Endothelial cell of umbilical vein (primary cell): ENCODE results near the gene SPINK1. TPM values are rescaled to one million over a fixed set of nuclear protein-coding genes. Genes with fewer than 3 reads are reported as not detected.
"Not testable (repeated sequence)": the region's sequence is repeated elsewhere in the genome, so short reads cannot be mapped to it uniquely, and the experiment has no call there.

ENCODE experiments used
- BruUV-seq: library from RNA; stranded (reverse); fragments of 400-500 nt; replicated peaks from 2 replicates; lab custom pipeline; 2021; lab: Mats Ljungman, UMichigan
- CTCF ChIA-PET: fragments of 300-600, 350-600 bp; sonication (Branson Sonifier 250); formaldehyde crosslinking; loops from one replicate; lab custom pipeline; 2021; ENCODE audit warnings: antibody characterized with exemption, inconsistent platforms; lab: Charles Lee
- POLR2A ChIA-PET: fragments of 300-600, 350-600 bp; sonication (Branson Sonifier 250); formaldehyde crosslinking; loops from one replicate; lab custom pipeline; 2021; ENCODE audit warnings: antibody characterized with exemption, inconsistent platforms; lab: Charles Lee
- DNase-seq: peaks from one replicate; pipeline ENCODE4 v3.0.0-alpha.2; 2011; ENCODE audit warnings: low read depth, low spot score
- FAIRE-seq: peaks from 2 replicates; lab custom pipeline; 2011; peaks lifted over from hg19 to GRCh38; lab: Jason Lieb, UNC
- H2AFZ ChIP-seq: 2 replicates; pipeline ENCODE4 v1.6.0; 2012; ENCODE audit warnings: low read depth, low read length, control low read depth, inconsistent platforms
- H3K27ac ChIP-seq: 2 replicates; pipeline ENCODE4 v1.5.1; 2011; ENCODE audit warnings: low read depth, mild to moderate bottlenecking, control low read depth, low read length, moderate library complexity; ENCODE audit not compliant: insufficient read depth
- H3K27me3 ChIP-seq, 2 experiments: 2 replicates each; pipeline versions ENCODE4 v1.6.0 to v1.6.1; 2011; ENCODE audit warnings: low read length in 2 of 2, mixed read lengths in 1 of 2; ENCODE audit not compliant: control insufficient read depth in 2 of 2, insufficient read depth in 2 of 2
- H3K36me3 ChIP-seq, 2 experiments: 2 replicates in 1 of 2; 3 replicates in 1 of 2; pipeline ENCODE4 v1.5.1; 2011; ENCODE audit warnings: low read length in 2 of 2, mild to moderate bottlenecking in 1 of 2, moderate library complexity in 1 of 2; ENCODE audit not compliant: control insufficient read depth in 2 of 2, insufficient read depth in 2 of 2; ENCODE audit errors: extremely low read depth in 1 of 2
- H3K4me1 ChIP-seq: 3 replicates; pipeline ENCODE4 v1.5.1; 2011; ENCODE audit warnings: mild to moderate bottlenecking, low read length; ENCODE audit not compliant: control insufficient read depth, insufficient read depth; ENCODE audit errors: extremely low read depth
- H3K4me2 ChIP-seq: 2 replicates; pipeline ENCODE4 v1.6.1; 2011; ENCODE audit warnings: low read length, control low read depth, mixed read lengths; ENCODE audit not compliant: insufficient read depth
- H3K4me3 ChIP-seq, 3 experiments: fragments of 200-600 bp in 1 of 3; sonication (generic), shearing (Covaris generic) in 1 of 3; replicated peaks in 1 of 3; 2 replicates each; pipeline ENCODE4 v1.5.1; 2011 to 2016; ENCODE audit warnings: control low read depth in 3 of 3, low read length in 3 of 3, mild to moderate bottlenecking in 2 of 3, inconsistent platforms in 1 of 3, low read depth in 1 of 3, moderate library complexity in 1 of 3; ENCODE audit not compliant: insufficient read depth in 1 of 3
- H3K79me2 ChIP-seq: 2 replicates; pipeline ENCODE4 v1.6.0; 2012; ENCODE audit warnings: low read length, inconsistent platforms; ENCODE audit not compliant: control insufficient read depth, insufficient read depth
- H3K9ac ChIP-seq: replicated peaks from 2 replicates; pipeline ENCODE3; 2011; ENCODE audit warnings: low read length, control low read depth; ENCODE audit not compliant: insufficient read depth; ENCODE audit errors: extremely low read depth
- H3K9me1 ChIP-seq: replicated peaks from 3 replicates; pipeline ENCODE4 v1.6.0; 2011; ENCODE audit warnings: mild to moderate bottlenecking, low read length; ENCODE audit not compliant: control insufficient read depth, insufficient read depth; ENCODE audit errors: extremely low read depth
- H3K9me3 ChIP-seq: replicated peaks from 2 replicates; pipeline ENCODE4 v1.5.1; 2012; ENCODE audit warnings: low read length, inconsistent platforms; ENCODE audit not compliant: control insufficient read depth, insufficient read depth
- H4K20me1 ChIP-seq: replicated peaks from 2 replicates; pipeline ENCODE3; 2011; ENCODE audit warnings: mild to moderate bottlenecking, low read length; ENCODE audit not compliant: control insufficient read depth, insufficient read depth; ENCODE audit errors: extremely low read depth
- EZH2 ChIP-seq: IDR thresholded peaks from 2 replicates; pipeline ENCODE4 v1.6.1; 2012; ENCODE audit warnings: borderline replicate concordance, low read depth, mild to moderate bottlenecking, moderate library complexity, low read length, inconsistent platforms; ENCODE audit not compliant: severe bottlenecking
- FOS ChIP-seq: IDR thresholded peaks from 2 replicates; pipeline ENCODE4 v1.6.1; 2011; ENCODE audit warnings: mild to moderate bottlenecking, low read length, moderate library complexity, borderline replicate concordance; ENCODE audit not compliant: insufficient read depth
- GATA2 ChIP-seq: IDR thresholded peaks from 2 replicates; pipeline ENCODE4 v1.7.0; 2011; ENCODE audit warnings: low read depth, mild to moderate bottlenecking, moderate library complexity, mixed read lengths, low read length; ENCODE audit not compliant: insufficient read length, insufficient read depth
- JUN ChIP-seq: IDR thresholded peaks from 2 replicates; pipeline ENCODE4 v1.6.1; 2011; ENCODE audit warnings: borderline replicate concordance, low read depth; ENCODE audit not compliant: insufficient read length, insufficient read depth
- MYC ChIP-seq: IDR thresholded peaks from one replicate; pipeline ENCODE4 v1.6.1; 2011; ENCODE audit warnings: mild to moderate bottlenecking, low read depth, low read length
- POLR2A ChIP-seq: IDR thresholded peaks from 2 replicates; pipeline ENCODE4 v1.6.1; 2012; ENCODE audit warnings: low read depth, mild to moderate bottlenecking, control low read depth, low read length
- POLR2AphosphoS5 ChIP-seq: IDR thresholded peaks from 2 replicates; pipeline ENCODE4 v1.6.1; 2012; ENCODE audit warnings: low read depth, mild to moderate bottlenecking, control low read depth, low read length, moderate library complexity; ENCODE audit not compliant: insufficient read depth
- dilution Hi-C: fragments of 300-500 bp; cut with MboI; formaldehyde crosslinking; loops from one replicate; pipeline ENCODE4 v1.15.0; 2019; ENCODE audit warnings: low sequenced_read_pairs; ENCODE audit not compliant: extremely low pct_ligation_motif_present
- intact Hi-C: fragments of 100-400 bp; cut with micrococcal nuclease; formaldehyde crosslinking; loops from one replicate; pipeline ENCODE4 v1.10.0; 2022
- polyA plus RNA-seq, 4 experiments: library from polyadenylated mRNA; depleted of rRNA in 3 of 4; stranded (reverse) in 3 of 4; unstranded in 1 of 4; fragments of >200 nt; gene quantifications; 2 replicates each; pipeline versions ENCODE4 v1.2.1 to v1.2.3, GENCODE V29; 2011 to 2012; ENCODE audit warnings: missing spikeins in 1 of 4
- total RNA-seq: library from RNA; stranded (reverse); gene quantifications from 2 replicates; pipeline ENCODE4 v1.2.3, GENCODE V29; 2021
- TF ChIP-seq, protein P1 (sequence below): IDR thresholded peaks from 2 replicates; pipeline ENCODE4 v1.6.1; 2011; ENCODE audit not compliant: insufficient read depth, insufficient read length
- TF ChIP-seq, protein P2 (sequence below), 2 donors: IDR thresholded peaks; 1 replicate in 1 of 2; 2 replicates in 1 of 2; pipeline ENCODE4 v1.5.1; 2011; ENCODE audit warnings: low read length in 2 of 2, mild to moderate bottlenecking in 2 of 2, moderate library complexity in 2 of 2, control low read depth in 1 of 2, inconsistent platforms in 1 of 2, low read depth in 1 of 2; ENCODE audit not compliant: insufficient read depth in 1 of 2; ENCODE audit errors: extremely low read depth in 1 of 2

The SPINK1 gene
- total and polyA plus RNA-seq, 2 donors (not counting 3 experiments of a cell fraction or from before 2014, with no cell fraction given) = not detected

GRCh38 chr5:147803926-147804325 is 27.5 kb downstream of the SPINK1 start:
- Histone ChIP-seq H4K20me1 (no peaks in the 10 kb centered on the region), H3K79me2 (no peaks in the 10 kb centered on the region), H3K9me3 (no peaks in the 10 kb centered on the region), H2AFZ (no peak overlapping the region), H3K4me3 (no peak overlapping the region), H3K9me1 (no peaks in the 10 kb centered on the region), H3K36me3 (no peaks in the 10 kb centered on the region), H3K4me2 (no peak overlapping the region), H3K27ac (no peak overlapping the region), H3K27me3 (peaks cover 2% of the 10 kb centered on the region in 2 experiments), H3K9ac (no peak overlapping the region), H3K4me1 (no peaks in the 10 kb centered on the region)
- no peak for FAIRE-seq
- ChIA-PET CTCF (interaction anchor here (1.1 to 1.5 kb wide), 2 partner anchors 21 to 174 kb away, joined by 3 to 4 read pairs; no protein-coding TSS in a partner anchor), POLR2A (no interaction called here)
- BruUV-seq = no TSS peak
- intact Hi-C loops = no loop called here
- no peak for DNase-seq
- dilution Hi-C loops = no loop called here
- TF ChIP-seq POLR2A (no peak), POLR2AphosphoS5 (no peak), FOS (no peak), JUN (no peak), EZH2 (no peak), MYC (no peak), GATA2 (no peak)
- TF ChIP-seq, protein P1, sequence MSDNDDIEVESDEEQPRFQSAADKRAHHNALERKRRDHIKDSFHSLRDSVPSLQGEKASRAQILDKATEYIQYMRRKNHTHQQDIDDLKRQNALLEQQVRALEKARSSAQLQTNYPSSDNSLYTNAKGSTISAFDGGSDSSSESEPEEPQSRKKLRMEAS = no peak
- TF ChIP-seq, protein P2, sequence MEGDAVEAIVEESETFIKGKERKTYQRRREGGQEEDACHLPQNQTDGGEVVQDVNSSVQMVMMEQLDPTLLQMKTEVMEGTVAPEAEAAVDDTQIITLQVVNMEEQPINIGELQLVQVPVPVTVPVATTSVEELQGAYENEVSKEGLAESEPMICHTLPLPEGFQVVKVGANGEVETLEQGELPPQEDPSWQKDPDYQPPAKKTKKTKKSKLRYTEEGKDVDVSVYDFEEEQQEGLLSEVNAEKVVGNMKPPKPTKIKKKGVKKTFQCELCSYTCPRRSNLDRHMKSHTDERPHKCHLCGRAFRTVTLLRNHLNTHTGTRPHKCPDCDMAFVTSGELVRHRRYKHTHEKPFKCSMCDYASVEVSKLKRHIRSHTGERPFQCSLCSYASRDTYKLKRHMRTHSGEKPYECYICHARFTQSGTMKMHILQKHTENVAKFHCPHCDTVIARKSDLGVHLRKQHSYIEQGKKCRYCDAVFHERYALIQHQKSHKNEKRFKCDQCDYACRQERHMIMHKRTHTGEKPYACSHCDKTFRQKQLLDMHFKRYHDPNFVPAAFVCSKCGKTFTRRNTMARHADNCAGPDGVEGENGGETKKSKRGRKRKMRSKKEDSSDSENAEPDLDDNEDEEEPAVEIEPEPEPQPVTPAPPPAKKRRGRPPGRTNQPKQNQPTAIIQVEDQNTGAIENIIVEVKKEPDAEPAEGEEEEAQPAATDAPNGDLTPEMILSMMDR (IDR thresholded peaks at IDR 0.05; ENCODE audit: extremely low read depth in 1 of 2, insufficient read depth in 1 of 2, low read depth in 1 of 2, low read length in 2 of 2) = no peak

DNA sequence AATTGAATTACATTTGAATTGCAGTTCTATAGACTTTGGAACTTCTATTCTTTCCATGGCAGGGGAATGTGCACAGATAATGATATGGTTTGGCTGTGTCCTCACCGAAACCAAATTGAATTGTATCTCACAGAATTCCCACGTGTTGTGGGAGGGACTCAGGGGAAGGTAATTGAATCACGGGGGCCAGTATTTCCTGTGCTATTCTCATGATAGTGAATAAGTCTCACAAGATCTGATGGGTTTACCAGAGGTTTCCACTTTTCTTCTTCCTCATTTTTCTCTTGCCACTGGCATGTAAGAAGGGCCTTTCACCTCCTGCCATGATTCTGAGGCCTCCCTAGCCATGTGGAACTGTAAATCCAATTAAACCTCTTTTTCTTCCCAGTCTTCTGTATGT is 28.3 kb downstream of the SPINK1 start:
- H3K4me1 ChIP-seq, H3K9me3 ChIP-seq, H3K27ac ChIP-seq, FAIRE-seq, H3K79me2 ChIP-seq, H2AFZ ChIP-seq, H3K36me3 ChIP-seq, dilution Hi-C loops, POLR2A ChIA-PET, H3K9ac ChIP-seq, H3K4me2 ChIP-seq, H4K20me1 ChIP-seq, intact Hi-C loops, H3K9me1 ChIP-seq, H3K4me3 ChIP-seq, BruUV-seq, DNase-seq, H3K27me3 ChIP-seq, CTCF ChIA-PET: not testable (repeated sequence)
